HUES48 (cell line): ENCODE data around the gene TLN1.

Source experiments
- H3K27ac ChIP-seq: one replicate; pipeline ENCODE4 v1.7.0; 2013; ENCODE audit warnings: low read depth, low read length, inconsistent platforms
- H3K27me3 ChIP-seq: 2 replicates; pipeline ENCODE4 v1.6.1; 2013; ENCODE audit warnings: mild to moderate bottlenecking, low read length; ENCODE audit not compliant: control insufficient read depth, insufficient read depth
- H3K36me3 ChIP-seq: 2 replicates; pipeline ENCODE4 v1.6.1; 2013; ENCODE audit warnings: low read length; ENCODE audit not compliant: control insufficient read depth, insufficient read depth
- H3K4me1 ChIP-seq: 2 replicates; pipeline ENCODE4 v1.6.1; 2013; ENCODE audit warnings: mild to moderate bottlenecking, low read length; ENCODE audit not compliant: control insufficient read depth, insufficient read depth
- H3K4me3 ChIP-seq: 2 replicates; pipeline ENCODE4 v1.5.1; 2013; ENCODE audit warnings: mild to moderate bottlenecking, low read depth, low read length
- H3K9ac ChIP-seq: 2 replicates; pipeline ENCODE4 v1.6.1; 2013; ENCODE audit warnings: mild to moderate bottlenecking, low read depth, low read length, moderate library complexity
- H3K9me3 ChIP-seq: 2 replicates; pipeline ENCODE4 v1.6.1; 2013; ENCODE audit warnings: low read length; ENCODE audit not compliant: control insufficient read depth, insufficient read depth

The TLN1 gene

DNA sequence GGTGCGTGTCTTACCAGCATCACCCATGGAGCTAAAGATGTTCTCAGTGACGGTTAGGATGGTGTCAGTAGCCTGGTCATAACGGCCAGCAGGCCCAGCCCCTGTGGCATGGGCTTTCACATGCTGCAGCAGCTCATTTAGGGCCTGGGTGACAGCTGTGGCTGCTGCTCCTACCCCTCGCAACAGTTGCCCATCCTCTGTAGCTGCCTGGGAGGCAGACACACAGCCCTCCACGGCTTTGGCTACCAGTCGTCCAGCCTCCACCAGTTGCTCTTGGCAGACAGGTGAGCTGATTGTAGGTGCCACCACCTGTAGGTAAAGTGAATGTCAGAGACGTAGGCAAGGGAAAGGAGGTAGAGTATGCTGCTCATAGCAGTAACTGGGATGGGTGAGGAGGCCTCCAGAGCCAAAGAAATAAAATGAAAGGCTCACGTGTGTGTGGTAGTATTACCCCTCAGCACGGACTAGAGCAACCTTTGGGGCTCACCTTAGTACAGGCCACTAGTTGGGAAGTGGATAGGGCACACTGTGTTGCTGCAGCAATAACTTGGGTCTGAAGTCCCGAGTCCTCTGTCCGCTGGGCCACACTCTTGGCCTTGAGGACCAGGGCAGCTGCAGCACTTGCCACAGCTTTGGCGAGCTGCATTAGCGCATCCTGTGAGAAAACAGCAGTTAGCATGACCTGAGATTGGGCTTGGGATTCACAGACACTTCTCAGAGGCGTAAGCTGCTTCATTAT, 14.7 kb downstream of the TLN1 start:
- peaks cover 98% of the 10 kb centered on the region for H3K36me3 ChIP-seq
- no peak overlapping the region for H3K27ac ChIP-seq
- no peaks in the 10 kb centered on the region for H3K4me1 ChIP-seq
- no peaks in the 10 kb centered on the region for H3K9me3 ChIP-seq
- no peak overlapping the region for H3K4me3 ChIP-seq
- no peaks in the 10 kb centered on the region for H3K27me3 ChIP-seq
- H3K9ac ChIP-seq, result no peak overlapping the region

DNA sequence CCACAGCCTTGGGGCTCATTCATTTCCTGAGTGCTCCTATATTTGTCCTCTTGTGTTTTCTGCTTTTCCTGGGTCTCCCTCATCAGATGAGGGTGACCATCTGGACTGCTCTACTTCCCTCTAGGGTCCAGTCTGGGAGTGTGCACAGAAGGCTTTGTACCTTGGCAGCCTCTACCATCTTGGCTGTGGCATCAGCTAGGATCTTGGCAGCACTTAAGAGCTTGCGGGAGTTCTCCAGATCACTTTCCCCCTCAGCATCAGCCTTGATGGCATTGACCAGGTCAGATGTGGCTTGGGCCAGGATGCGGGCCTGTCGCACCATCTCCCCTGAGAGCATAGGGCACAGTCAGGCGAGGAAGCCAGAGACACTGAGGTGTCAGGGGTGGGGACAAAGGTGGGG, 15.8 kb downstream of the TLN1 start:
- Histone ChIP-seq H3K36me3 (peaks cover 98% of the 10 kb centered on the region), H3K9ac (no peak overlapping the region), H3K27ac (peak overlapping the region; percentile 64), H3K27me3 (no peaks in the 10 kb centered on the region), H3K4me3 (no peak overlapping the region), H3K4me1 (no peaks in the 10 kb centered on the region), H3K9me3 (no peaks in the 10 kb centered on the region)

DNA sequence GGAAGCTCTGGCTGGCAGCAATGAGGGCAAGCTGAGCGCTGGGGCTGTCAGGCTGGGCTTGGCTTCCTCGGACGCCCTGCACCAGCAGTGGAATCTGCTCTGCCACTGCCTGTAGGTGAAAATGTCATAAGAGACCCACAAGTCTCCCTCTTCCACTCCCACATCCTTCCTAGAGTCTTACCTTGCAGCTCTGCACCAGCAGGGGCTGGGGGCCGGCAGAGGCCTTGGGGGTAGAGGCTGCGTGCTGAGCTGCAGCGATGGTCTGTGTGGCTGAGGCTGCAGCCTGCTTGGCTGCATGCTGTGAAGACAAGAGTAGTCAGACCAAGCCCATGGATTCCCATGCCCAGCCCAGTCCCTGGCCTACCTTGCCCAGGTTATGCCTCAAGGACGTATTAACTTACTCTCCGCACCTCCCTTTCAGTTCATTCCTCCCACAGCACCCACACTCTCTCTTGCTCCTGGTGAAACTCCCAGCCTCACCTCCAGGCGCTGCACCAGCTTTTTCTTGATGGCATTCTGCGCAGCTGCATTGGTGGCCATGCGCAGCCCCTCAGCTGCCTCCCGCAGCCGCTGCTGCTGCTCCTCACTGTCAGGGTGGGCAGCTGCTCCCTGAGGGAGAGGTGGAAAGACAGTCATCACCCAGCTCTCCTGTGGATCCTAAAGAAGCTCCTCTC, 17.3 kb downstream of the TLN1 start:
- Histone ChIP-seq H3K36me3 (peaks cover 96% of the 10 kb centered on the region), H3K9me3 (no peaks in the 10 kb centered on the region), H3K27ac (peak overlapping the region; percentile 77), H3K4me3 (no peak overlapping the region), H3K4me1 (no peaks in the 10 kb centered on the region), H3K9ac (no peak overlapping the region), H3K27me3 (no peaks in the 10 kb centered on the region)

DNA sequence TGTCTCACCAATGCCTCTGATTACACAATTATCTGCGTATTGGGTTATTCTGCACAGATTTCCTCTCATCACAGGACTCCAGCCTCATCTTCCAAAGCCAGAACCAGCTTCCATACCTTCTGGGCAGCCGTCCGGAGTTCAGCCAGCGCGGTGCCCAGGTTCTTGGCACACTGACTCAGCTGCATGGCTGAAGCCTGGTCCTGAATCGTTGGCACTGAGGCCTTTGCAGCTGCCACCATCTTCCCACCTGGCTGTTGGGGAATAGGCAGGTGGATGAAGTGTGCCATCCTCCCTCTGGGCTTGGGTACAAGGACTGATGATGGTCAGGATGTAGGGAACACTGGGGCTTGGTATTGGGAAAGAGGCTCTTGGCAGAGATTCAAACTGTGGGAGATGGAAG, 17.9 kb downstream of the TLN1 start:
- Histone ChIP-seq H3K4me3 (no peak overlapping the region), H3K36me3 (peaks cover 93% of the 10 kb centered on the region), H3K27ac (no peak overlapping the region), H3K27me3 (no peaks in the 10 kb centered on the region), H3K9me3 (no peaks in the 10 kb centered on the region), H3K4me1 (no peaks in the 10 kb centered on the region), H3K9ac (no peak overlapping the region)

DNA sequence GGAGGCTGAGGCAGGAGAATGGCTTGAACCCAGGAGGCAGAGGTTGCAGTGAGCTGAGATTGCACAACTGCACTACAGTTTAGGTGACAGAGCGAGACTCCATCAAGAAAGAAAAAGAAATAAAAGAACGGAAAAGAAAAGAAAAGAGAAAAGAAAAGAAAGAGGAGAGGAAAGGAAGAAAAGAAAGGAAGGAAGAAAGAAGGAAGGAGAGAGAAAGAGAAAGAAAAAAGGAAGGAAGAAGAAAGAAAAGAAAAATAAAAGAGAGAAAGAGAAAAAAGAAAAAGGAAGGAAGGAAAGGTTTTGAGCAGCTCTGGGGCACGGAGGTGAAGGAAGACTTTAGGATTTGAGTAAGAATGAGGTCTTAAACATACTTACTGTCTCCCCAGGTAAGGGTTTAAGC, 18.4 kb downstream of the TLN1 start:
- Histone ChIP-seq H3K27ac (no peak overlapping the region), H3K27me3 (no peaks in the 10 kb centered on the region), H3K36me3 (peaks cover 93% of the 10 kb centered on the region), H3K9ac (no peak overlapping the region), H3K4me1 (no peaks in the 10 kb centered on the region), H3K9me3 (no peaks in the 10 kb centered on the region), H3K4me3 (no peak overlapping the region)

DNA sequence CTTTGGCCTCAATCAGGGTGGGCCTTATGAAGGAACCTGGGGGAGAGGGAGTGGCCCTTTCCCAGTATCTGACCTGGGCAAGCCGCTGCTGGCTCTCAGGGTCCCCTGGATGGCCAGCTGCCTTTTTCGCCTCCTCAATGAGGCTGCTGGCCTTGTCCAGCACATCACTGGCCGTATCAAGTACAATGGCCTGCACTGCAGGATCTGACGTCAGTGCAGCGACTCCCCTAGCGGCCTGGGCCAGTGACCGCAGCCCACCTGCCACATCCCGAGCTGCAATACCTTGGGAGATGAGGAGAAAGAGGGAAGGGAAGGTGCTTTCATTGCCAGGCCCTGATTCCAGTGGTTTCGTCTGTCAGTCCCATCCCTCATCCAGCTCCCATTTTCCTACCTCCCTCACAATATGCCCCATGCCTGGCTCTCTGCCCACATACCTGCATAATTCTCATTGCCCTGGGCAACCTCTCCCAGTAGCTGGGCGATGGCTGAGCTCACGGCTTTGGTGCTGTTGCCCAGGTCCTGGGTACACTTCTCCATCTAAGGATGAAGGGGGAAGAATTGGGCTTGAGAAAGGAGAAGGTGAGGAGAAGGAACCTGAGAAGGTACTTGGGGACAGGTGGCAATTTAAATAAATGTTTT, 19.1 kb downstream of the TLN1 start:
- H3K27me3 ChIP-seq, result no peaks in the 10 kb centered on the region
- H3K9me3 ChIP-seq, result no peaks in the 10 kb centered on the region
- H3K27ac ChIP-seq, result no peak overlapping the region
- peaks cover 93% of the 10 kb centered on the region for H3K36me3 ChIP-seq
- no peak overlapping the region for H3K9ac ChIP-seq
- H3K4me3 ChIP-seq, result no peak overlapping the region
- H3K4me1 ChIP-seq, result no peaks in the 10 kb centered on the region

DNA sequence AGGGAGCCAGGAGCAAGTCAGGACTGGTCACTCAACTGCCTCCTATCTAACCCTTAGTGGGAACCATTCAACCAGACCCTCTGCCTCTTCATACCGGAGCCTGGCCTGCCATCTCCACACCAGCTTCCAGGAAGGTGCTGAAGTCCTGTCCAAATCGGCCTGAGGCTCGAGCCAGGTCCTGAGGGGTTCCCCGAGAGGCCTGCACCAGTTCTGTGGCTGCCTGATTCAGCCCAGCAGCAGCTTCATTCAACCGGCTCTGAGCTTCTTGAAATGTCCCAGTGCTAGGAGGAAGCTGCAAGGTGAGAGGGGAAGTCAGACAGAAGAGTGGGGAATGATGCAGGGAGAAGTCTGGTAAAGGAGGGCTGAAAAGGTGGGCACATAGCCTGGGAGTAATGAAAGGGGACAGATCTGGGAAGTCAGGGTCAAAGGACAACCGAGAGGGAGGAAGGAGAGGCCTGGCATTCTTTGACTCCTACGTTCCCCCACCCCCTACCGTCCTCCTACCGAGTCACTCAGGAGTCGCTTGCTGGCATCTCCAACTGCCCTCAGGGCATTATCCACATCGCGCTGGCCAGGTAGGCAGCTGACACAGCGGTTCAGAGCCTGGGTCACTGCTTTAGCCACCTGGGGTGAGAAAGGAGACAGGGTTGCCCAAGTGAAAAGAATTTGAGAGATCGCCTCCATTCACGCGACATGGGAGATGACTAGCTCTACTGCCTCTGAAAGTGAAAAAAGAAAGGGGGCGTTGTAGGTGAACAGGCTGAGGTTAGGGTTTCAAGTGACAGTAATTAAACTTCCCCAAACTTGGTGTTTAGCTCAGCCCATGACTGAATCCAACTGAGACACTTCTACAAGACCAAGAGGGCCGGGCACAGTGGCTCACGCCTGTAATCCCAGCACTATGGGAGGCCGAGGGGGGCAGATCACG, 20.2 kb downstream of the TLN1 start:
- peaks cover 93% of the 10 kb centered on the region for H3K36me3 ChIP-seq
- H3K27me3 ChIP-seq, result no peaks in the 10 kb centered on the region
- no peaks in the 10 kb centered on the region for H3K9me3 ChIP-seq
- H3K9ac ChIP-seq, result no peak overlapping the region
- no peak overlapping the region for H3K27ac ChIP-seq
- no peaks in the 10 kb centered on the region for H3K4me1 ChIP-seq
- H3K4me3 ChIP-seq, result no peak overlapping the region

DNA sequence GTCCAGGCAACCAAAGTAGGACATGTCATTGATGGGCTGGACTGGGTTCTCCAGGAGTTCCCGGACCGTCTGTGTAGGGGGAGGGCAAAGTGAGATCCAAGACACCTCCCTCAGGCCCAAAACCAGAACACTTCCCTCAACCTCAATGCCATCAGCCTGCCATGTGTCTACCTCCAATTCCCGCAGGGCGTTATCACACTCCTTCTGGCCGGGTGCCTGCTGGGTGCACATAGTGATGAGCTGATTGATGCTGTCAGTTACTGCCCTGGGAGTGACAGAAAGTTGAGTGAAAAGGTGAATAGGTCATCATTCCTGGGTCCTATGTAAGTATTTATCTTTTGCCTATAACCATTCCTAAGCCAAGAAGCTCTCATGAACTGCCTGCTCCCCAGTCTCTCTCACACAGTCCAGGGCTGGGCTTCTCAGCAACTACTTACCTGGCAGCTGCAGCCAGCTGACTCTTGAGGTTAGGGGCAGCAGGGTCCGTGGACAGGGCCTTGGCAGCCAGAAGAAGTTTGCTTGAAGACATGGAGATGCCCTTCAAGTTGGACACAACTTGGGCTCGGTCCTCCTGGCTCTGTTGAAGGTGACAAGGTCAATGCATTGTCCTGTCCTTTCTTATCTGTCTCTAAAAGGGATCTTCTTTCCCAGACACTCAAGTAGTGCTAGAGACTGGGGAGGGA, 21.0 kb downstream of the TLN1 start:
- Histone ChIP-seq H3K27ac (no peak overlapping the region), H3K4me1 (no peaks in the 10 kb centered on the region), H3K36me3 (peaks cover 93% of the 10 kb centered on the region), H3K4me3 (no peak overlapping the region), H3K27me3 (no peaks in the 10 kb centered on the region), H3K9me3 (no peaks in the 10 kb centered on the region), H3K9ac (no peak overlapping the region)

DNA sequence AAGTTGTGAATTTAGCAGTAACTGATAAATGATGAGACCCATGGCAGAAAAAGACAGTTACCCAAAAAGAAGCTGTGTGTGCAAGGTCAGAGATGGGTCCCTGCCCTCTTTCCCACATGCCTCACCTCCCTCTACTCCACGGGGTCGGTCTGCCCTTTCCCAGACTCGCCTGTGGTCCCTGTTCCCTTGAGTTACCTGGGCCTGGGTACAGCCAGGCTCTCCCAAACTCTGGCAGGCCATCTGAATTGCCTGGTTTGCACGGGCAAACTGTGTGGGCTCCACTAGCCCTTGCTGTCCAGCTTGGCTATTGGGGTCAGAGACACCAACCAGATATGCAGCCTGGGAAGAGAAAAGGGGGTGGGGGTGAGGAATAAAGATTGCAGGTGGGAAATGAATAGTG, 23.8 kb downstream of the TLN1 start:
- no peak overlapping the region for H3K4me3 ChIP-seq
- H3K27ac ChIP-seq, result no peak overlapping the region
- H3K4me1 ChIP-seq, result no peaks in the 10 kb centered on the region
- H3K27me3 ChIP-seq, result no peaks in the 10 kb centered on the region
- no peak overlapping the region for H3K9ac ChIP-seq
- H3K9me3 ChIP-seq, result no peaks in the 10 kb centered on the region
- H3K36me3 ChIP-seq, result peaks cover 95% of the 10 kb centered on the region

DNA sequence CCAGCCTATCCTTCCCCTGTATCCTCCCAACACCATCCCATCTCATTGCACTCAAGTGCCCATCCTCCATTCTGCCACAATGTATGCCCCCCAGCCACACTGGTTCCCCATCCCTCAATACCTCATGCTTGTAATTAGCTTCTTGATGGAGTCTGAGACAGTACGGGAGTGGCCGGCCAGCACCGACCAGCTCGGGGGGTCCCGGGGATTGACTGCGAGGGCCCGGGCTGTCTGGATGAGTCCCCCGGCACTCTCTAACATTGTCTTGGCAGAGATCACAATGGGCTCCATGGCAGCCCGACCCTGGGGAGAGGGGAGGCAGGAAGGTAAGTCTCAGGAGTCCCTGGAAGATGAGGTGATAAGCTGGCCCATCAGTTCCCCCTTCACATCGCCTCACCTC, 25.0 kb downstream of the TLN1 start:
- no peak overlapping the region for H3K9ac ChIP-seq
- H3K27me3 ChIP-seq, result no peaks in the 10 kb centered on the region
- no peak overlapping the region for H3K4me3 ChIP-seq
- peaks cover 94% of the 10 kb centered on the region for H3K36me3 ChIP-seq
- no peaks in the 10 kb centered on the region for H3K9me3 ChIP-seq
- H3K27ac ChIP-seq, result no peak overlapping the region
- no peaks in the 10 kb centered on the region for H3K4me1 ChIP-seq
